ENCODE measurements around the gene HOXA2.

Gene HOXA2

DNA sequence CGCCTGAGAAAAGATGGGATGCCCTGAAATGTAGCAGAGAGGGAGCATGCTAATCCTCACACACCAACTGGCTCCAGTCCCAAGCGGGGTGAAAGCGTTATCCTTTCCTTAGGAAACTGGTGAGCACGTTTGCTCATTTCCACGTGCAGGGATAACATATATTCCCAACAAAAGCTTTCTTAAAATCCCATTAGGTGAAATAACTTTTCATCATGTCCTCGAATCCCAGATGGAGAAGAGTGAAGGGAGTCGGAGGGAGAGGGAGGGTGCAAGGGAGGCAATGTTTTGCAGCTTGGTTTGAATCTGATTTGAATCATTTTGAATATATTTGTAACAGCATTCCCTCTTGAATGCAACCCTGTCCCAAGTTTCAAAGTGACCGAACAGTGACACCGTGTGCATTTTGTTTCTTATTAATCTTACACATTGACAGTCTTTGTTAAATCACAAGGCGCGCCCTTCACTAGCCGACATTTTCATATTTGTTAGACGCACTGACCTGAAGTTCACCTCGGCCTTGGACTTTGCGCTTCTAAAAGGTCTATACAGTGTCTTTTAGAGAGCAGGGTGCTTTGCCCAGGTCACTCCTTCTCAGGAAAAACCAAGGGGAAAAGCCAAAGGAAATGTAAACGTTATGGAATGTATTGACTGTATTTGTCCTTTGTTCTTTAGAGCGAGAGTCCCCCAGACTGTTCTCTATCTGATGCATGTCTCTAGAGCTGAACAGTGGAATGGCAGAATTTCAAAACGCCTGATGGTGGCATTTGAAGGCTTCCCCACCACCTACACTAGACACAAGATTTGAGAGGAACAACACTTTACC, 31.1 kb upstream of the HOXA2 start:
- no peak for DNase-seq (ENCODE audit: low read depth)
- H3K4me3 ChIP-seq (ENCODE audit: low read depth, low read length), result no peak overlapping the region
- TF ChIP-seq, protein P1, sequence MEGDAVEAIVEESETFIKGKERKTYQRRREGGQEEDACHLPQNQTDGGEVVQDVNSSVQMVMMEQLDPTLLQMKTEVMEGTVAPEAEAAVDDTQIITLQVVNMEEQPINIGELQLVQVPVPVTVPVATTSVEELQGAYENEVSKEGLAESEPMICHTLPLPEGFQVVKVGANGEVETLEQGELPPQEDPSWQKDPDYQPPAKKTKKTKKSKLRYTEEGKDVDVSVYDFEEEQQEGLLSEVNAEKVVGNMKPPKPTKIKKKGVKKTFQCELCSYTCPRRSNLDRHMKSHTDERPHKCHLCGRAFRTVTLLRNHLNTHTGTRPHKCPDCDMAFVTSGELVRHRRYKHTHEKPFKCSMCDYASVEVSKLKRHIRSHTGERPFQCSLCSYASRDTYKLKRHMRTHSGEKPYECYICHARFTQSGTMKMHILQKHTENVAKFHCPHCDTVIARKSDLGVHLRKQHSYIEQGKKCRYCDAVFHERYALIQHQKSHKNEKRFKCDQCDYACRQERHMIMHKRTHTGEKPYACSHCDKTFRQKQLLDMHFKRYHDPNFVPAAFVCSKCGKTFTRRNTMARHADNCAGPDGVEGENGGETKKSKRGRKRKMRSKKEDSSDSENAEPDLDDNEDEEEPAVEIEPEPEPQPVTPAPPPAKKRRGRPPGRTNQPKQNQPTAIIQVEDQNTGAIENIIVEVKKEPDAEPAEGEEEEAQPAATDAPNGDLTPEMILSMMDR (IDR thresholded peaks at IDR 0.05; ENCODE audit: low read depth, low read length, missing control alignments), result no peak

DNA sequence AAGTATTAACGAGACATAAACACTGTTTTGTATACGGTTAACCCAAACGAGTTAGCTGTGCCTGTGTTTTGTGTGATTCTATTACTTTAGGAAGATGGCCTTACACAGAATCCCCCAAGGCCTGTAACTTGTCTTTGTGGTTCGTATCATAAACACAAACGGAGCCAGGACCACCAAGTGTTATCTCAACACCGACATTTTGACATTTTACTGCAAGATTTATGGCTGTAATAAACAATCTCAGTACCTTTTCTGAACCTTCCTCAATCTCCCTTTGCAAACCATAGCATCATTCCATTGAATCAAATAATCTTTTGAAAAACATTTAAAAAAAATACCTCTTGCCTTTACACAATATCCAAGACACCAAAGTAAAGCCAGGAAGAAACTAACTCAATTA, 30.5 kb upstream of the HOXA2 start:
- no peak for DNase-seq (ENCODE audit: low read depth)
- TF ChIP-seq, protein P1 (IDR thresholded peaks at IDR 0.05; ENCODE audit: low read depth, low read length, missing control alignments), result no peak
- H3K4me3 ChIP-seq (ENCODE audit: low read depth, low read length), result no peak overlapping the region

DNA sequence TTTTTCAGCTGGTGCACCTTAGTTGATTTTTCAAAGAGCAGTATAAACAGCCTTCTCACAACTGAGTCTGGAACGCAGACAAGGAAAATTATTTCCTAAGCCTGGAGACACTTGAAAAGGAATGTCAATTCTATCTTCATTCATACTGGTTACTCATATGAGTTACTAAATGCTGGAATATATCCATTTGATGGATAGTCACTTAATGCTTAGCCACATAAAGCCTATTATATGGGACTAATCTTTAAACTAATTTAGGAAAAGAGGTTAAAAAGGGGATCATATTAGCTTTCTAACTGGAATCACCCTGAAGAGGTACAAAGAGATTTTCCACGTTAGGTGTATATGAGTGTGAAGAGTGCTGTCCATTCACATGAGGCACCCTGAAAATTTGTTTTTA, 29.7 kb upstream of the HOXA2 start:
- DNase-seq (ENCODE audit: low read depth), result no peak
- TF ChIP-seq, protein P1 (IDR thresholded peaks at IDR 0.05; ENCODE audit: low read depth, low read length, missing control alignments), result no peak

DNA sequence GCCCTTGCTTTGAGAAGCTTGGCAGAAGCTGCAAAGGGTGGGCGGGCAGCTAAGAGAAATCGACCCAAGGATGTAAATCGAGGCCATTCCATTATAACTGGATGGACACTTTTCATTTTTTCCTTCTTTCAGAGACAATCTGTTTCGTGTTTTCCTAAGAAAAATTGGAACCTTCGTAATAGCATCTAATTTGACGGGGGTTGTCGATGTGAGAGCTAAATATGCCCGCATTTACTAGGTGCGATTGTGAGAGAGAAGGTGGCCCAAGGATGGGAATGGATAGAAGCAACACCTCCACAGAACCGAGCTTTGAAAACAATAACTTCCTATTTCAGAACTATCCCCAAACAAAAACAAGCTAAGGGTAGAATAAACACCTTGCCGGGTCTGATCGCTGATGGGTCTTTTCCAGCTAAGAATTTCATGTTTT, 28.9 kb upstream of the HOXA2 start:
- TF ChIP-seq, protein P1 (IDR thresholded peaks at IDR 0.05; ENCODE audit: low read depth, low read length, missing control alignments), result no peak
- peak overlapping the region; percentile 50 for H3K4me3 ChIP-seq (ENCODE audit: low read depth, low read length)
- no peak for DNase-seq (ENCODE audit: low read depth)

More for the DNA sequence above, 29.7 kb upstream of the HOXA2 start:
- no peak overlapping the region for H3K4me3 ChIP-seq (ENCODE audit: low read depth, low read length)

DNA sequence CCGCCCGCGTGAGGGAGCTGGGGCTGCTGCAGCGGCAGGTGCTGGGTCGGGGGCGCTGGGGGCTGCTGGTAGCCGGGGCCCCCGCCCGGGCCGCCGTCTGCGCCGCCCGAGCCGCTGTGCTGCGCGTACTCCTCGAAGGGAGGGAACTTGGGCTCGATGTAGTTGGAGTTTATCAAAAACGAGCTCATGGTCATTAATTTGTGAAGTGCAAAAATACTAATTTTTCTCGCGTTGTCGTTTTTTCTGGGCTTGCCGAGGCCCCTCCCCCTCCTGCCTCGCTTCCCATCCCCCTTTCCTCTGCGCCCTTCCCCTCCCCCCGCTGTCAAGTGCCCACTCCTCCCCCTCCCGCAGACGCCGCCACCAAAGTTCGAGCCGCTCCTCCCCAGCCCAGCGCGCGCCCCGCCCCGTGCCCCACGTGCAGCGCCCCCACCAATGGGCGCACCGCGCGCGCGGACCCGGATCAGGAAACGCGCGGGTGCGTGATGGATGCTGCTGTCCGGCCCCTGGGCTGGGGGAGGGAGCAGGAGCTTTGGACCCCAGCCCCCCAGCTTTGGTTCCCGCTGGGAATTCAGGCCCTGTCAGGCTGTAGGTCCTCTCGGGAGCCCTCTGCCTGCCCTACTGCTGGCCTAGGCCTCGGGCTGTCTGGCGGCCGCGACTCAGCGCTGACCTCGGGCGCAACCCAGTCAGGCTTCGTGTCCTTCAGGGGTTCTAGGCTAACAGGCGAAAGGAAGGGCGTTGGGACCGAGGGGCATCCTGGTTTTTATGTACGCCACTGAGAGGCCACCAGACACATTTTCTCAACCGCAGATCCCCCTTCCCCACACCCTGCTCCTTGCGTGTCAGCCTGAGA, 28.3 kb upstream of the HOXA2 start, which contains the start of gene HOXA4:
Gene HOXA4 (minus strand): TSS at position 218 of the 850 bp plus-strand sequence. CDS start 24 bp downstream, at position 194.
- TF ChIP-seq, protein P1 (IDR thresholded peaks at IDR 0.05; ENCODE audit: low read depth, low read length, missing control alignments), result no peak
- peak within 1 kb of the TSS; percentile 50 for H3K4me3 ChIP-seq (ENCODE audit: low read depth, low read length)
- DNase-seq (ENCODE audit: low read depth), result no peak

GRCh38 chr7:27129729-27130539, 27.5 kb upstream of the HOXA2 start:
- TF ChIP-seq, protein P1 (IDR thresholded peaks at IDR 0.05; ENCODE audit: low read depth, low read length, missing control alignments), result no peak
- DNase-seq (ENCODE audit: low read depth), result no peak
- no peak overlapping the region; the same call in 1 of the 2 replicates for H3K4me3 ChIP-seq (ENCODE audit: low read depth, low read length)

Data from GM12864 (cell line).